GM18502 (cell line): ENCODE measurements around the gene BASP1.
A peak's percentile ranks its signal among the peaks of the same experiment; 100 is the strongest.
"Not testable (repeated sequence)": the region's sequence is repeated elsewhere in the genome, so short reads cannot be mapped to it uniquely, and the experiment has no call there.

Experiments
- ATAC-seq: cut with Tn5 transposase; IDR thresholded peaks from one replicate; pipeline ENCODE4 v1.9.1; 2021; ENCODE audit warnings: mild to moderate bottlenecking; ENCODE audit not compliant: unreplicated experiment, poor library complexity

The BASP1 gene

GRCh38 chr5:17311811-17312210, 94.4 kb downstream of the BASP1 start:
- not testable (repeated sequence) for ATAC-seq

GRCh38 chr5:17312358-17312757, 94.9 kb downstream of the BASP1 start:
- ATAC-seq = no peak

DNA sequence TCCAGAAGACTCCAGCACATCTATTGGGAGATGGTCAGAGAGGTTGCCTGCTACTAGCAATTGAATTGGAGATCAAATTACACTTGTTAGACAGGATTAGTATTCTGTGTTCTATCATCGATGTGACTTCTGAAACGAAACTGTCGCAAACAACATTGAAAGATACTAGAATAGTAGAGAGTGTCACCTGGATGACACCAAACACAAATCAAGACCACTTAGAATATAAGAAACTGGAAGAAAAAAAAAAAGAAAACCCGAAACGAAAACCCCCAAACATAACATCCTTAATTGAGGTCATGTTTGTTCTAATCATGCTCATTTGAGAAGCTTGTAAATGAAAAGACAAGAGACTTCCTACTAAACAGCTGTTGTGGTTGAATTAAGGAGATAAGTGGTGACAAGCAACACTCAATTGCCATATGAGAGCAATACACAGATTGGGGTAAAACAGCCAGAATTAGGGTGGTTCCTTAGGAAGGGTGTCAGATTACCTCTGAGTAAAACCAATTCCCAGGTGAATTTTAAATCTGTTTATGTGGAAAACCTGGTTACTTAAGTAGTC, 97.6 kb downstream of the BASP1 start:
- peak; percentile 24 for ATAC-seq

DNA sequence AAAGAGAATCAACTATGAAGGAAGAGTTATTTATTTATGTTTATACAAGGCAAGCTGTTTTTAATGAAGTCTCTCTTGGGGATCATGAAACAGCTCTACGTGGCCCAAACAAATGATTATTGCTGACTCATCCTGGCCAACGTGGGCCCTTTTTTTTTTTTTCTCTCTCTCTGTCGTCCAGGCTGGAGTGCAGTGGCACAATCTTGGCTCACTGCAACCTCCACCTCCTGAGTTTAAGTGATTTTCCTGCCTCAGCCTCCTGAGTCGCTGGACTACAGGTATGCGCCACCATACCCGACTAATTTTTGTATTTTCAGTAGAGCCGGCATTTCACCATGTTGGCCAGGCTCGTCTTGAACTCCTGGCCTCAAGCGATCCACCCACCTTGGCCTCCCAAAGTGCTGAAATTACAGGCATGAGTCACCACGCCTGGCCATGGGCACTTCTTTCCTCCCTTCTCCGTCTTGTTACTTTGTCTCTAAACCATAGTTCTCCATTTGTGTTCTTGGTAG, 98.3 kb downstream of the BASP1 start:
- no peak for ATAC-seq

GRCh38 chr5:17316970-17317459, 99.6 kb downstream of the BASP1 start:
- peak; percentile 77 for ATAC-seq

DNA sequence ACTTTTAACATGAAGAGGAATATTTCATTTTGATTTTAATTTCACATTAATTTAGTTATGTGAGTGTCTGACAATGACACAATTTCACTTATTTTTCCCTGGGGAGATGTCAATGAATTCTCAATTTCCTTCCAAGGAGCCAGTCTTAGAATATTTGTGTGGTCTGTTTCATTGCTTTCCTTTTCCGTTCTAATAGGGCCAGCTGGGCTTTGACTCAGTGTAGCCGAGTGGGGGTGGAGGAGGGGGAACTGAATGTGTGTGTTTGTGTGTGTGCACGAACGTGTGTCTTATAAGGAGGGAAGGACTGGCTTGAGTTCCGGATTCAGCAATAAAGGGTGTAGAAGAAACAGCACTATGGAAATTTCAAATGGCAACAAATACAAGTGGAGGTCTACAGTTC, 100.0 kb downstream of the BASP1 start:
- peak; percentile 45 for ATAC-seq

DNA sequence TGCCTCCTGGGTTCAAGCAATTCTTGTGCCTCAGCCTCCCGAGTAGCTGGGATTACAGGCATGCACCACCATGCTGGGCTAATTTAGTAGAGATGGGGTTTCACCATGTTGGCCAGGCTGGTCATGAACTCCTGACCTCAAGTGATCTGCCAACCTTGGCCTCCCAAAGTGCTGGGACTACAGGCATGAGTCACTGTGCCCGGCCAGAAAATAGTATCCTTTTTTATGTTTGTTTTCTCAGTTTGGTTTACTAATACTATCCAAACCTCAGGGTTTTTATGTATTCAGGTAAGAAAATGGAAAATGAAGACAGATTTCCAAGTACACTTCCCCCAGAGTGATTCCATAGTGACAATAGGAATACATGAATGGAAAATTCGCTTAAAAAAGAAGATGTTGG, 101.7 kb downstream of the BASP1 start:
- not testable (repeated sequence) for ATAC-seq

DNA sequence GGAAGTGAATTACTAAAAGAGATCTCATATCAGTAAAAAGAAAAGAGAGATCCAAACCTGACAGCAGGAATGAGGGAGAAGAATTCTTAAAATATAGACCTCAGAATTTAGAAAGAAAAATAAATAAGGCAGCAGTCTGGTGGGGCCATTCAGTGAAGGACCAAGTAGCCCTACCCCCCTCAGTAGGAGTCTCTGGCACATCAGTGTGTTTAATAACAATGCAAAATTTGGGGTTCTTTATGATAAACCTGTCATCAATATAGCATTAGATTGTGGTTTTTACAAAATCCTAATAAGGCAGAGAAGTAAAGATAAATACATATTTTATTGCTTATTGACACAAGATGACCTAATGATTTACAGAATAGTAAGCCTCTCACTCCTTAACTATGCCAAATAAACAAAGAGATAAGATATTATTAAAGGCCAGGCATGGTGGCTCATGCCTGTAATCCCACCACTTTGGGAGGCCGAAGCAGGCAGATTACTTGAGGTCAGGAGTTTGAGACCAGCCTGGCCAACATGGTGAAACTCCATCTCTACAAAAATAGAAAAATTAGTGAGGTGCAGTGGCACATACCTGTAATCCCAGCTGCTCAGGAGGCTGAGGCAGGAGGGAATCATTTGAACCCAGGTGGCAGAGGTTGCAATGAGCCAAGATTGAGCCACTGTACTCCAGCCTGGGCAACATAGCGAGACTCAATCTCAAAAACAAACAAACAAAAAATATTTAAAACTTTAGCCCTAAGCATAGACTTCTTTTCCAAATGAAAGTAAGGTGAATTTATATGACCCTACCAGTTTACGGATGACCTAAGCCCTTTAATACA, 108.6 kb downstream of the BASP1 start:
- no peak for ATAC-seq
